Cardiac muscle cell (in vitro differentiated cells and primary cell): ENCODE measurements around the gene ALKBH2. TPM values are rescaled to one million over a fixed set of nuclear protein-coding genes. Genes with fewer than 3 reads are reported as not detected.

Experiments used
- DNase-seq, 2 donors: peaks; one replicate each; pipeline versions ENCODE4 v3.0.0 to v3.0.0-alpha.2; 2010 to 2017; ENCODE audit warnings: low read depth in 1 of 2, low spot score in 1 of 2
- H3K27ac ChIP-seq: fragments of 200-600 bp; sonication (generic); 2 replicates; pipeline ENCODE4 v1.5.1; 2016
- H3K27me3 ChIP-seq: fragments of 200-600 bp; sonication (generic); 2 replicates; pipeline ENCODE4 v1.6.0; 2016; ENCODE audit warnings: control low read depth
- H3K36me3 ChIP-seq: fragments of 200-600 bp; sonication (generic); 2 replicates; pipeline ENCODE4 v1.5.1; 2016; ENCODE audit warnings: control low read depth
- H3K4me1 ChIP-seq: fragments of 200-600 bp; sonication (generic); 2 replicates; pipeline ENCODE4 v1.8.1; 2017; ENCODE audit warnings: low read depth, mild to moderate bottlenecking, mixed run types
- H3K4me3 ChIP-seq: fragments of 200-600 bp; sonication (generic); 2 replicates; pipeline ENCODE4 v1.5.1; 2016; ENCODE audit warnings: mild to moderate bottlenecking
- H3K9me3 ChIP-seq: fragments of 200-600 bp; sonication (generic); 2 replicates; pipeline ENCODE4 v1.5.1; 2017; ENCODE audit warnings: low read depth, mild to moderate bottlenecking, control low read depth
- CTCF ChIP-seq: IDR thresholded peaks from 2 replicates; pipeline ENCODE4 v1.5.1; 2012; ENCODE audit warnings: low read depth, mild to moderate bottlenecking, low read length
- polyA plus RNA-seq: library from polyadenylated mRNA; unstranded; fragments of >200 nt; fragmentation: Nextera tagmentation; extraction: Ambion mirVana; gene quantifications from 2 replicates; pipeline ENCODE4 v1.2.1, GENCODE V29; 2016
- total RNA-seq: library from RNA; depleted of rRNA; stranded (reverse); fragments of >200 nt; gene quantifications from 2 replicates; pipeline ENCODE4 v1.2.3, GENCODE V29; 2016

ALKBH2 gene
- total and polyA plus RNA-seq, 2 experiments from 2014 or later = 32.7 to 46.6 TPM

GRCh38 chr12:109134186-109134917 is 41.1 kb upstream of the ALKBH2 start:
- Histone ChIP-seq H3K27me3 (no peaks in the 10 kb centered on the region), H3K4me1 (peaks cover 27% of the 10 kb centered on the region), H3K9me3 (no peaks in the 10 kb centered on the region), H3K36me3 (no peaks in the 10 kb centered on the region), H3K4me3 (no peak overlapping the region), H3K27ac (no peak overlapping the region)
- peak; percentile 75 for TF ChIP-seq CTCF
- DNase-seq = peak; percentile 36 to 84

DNA sequence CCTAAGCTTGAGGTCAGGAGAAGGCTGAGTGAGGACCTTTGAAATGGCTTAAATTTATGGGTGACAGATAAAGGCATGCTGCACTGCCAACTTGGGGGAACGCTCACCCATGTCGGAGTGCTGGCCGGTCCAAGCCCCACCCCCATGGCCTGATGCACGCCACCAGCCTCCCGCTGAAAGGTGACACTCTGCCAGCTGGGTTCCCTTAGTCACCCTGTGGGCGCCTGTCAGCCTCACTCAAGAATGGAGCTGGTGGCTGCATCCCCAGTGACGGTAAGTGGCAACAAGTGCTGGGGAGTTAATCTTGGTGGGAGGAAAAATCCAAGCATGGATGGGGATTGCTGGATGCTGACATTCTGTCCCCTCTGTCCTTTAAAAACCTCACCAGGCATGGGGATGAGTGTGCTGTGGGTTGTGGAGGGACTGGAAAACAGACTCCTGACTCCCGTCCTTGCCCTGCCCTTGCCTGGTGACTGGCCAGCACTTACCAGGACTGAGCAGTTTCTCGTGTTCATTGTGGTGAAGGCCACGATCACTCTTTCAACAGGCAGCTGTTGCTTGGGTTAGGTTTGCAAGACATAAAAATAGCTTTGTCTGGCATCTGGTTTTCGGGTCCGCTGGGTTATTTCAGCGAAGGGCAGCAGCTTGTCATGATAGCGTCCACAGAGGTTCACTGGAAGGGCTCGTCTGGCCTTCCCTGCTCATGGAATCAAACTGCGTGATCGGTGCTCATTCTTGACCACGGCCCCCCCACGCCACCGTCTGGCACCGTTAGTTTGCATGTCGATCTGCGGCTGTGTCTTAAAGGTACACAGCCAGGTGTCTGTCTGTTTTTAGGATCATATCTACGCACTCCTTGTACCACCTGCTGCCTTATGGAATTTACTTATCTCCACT is 38.1 kb upstream of the ALKBH2 start:
- TF ChIP-seq CTCF = no peak
- peaks cover 34% of the 10 kb centered on the region for H3K4me1 ChIP-seq
- no peaks in the 10 kb centered on the region for H3K9me3 ChIP-seq
- H3K27me3 ChIP-seq = no peaks in the 10 kb centered on the region
- H3K36me3 ChIP-seq = no peaks in the 10 kb centered on the region
- no peak overlapping the region for H3K4me3 ChIP-seq
- DNase-seq = peak in 1 of 2 donors; percentile 78
- H3K27ac ChIP-seq = peak overlapping the region; percentile 92

DNA sequence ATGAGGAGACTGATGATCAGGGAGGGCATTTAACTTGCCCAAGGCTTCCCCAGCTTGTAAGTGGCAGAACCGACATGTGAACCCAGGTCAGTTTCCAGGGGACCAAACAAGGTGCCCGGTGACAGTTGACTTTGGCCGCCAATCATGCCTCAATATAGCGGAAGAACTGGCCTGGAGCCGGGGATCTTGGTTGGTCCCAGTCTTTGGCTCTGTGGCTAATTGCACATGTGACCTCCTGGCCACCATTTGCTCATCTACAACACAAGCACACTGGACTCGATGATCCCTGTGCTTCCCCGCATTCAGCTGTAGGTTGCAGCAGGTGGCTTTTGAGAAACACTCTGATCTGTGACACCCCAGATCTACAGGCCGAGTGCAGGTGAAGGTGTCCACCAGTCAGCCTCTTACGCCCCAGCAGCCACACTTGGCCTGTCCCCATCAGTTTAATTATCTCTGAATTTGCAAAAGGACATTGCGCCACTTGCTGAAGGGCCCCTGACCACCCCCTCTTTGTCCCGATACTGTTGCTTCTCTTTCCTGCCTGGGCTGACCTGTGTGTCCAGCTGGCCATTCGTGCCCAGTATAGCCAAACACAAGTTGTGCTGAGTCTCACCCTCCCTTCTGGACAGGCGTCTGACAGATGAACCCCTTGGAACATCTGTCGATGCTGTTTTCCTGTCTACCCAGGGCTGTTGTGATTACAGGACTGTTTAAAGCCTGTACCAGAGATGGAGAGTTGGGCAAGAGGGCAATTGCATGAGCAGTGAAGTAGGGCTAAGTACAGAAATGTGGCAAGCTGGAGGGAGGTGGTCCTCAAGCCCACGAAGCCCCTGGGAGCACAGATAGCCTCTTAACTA is 37.3 kb upstream of the ALKBH2 start:
- no peak for TF ChIP-seq CTCF
- no peaks in the 10 kb centered on the region for H3K9me3 ChIP-seq
- H3K4me3 ChIP-seq = no peak overlapping the region
- no peak for DNase-seq
- no peaks in the 10 kb centered on the region for H3K36me3 ChIP-seq
- peaks cover 34% of the 10 kb centered on the region for H3K4me1 ChIP-seq
- no peaks in the 10 kb centered on the region for H3K27me3 ChIP-seq
- H3K27ac ChIP-seq = peak overlapping the region; percentile 92

DNA sequence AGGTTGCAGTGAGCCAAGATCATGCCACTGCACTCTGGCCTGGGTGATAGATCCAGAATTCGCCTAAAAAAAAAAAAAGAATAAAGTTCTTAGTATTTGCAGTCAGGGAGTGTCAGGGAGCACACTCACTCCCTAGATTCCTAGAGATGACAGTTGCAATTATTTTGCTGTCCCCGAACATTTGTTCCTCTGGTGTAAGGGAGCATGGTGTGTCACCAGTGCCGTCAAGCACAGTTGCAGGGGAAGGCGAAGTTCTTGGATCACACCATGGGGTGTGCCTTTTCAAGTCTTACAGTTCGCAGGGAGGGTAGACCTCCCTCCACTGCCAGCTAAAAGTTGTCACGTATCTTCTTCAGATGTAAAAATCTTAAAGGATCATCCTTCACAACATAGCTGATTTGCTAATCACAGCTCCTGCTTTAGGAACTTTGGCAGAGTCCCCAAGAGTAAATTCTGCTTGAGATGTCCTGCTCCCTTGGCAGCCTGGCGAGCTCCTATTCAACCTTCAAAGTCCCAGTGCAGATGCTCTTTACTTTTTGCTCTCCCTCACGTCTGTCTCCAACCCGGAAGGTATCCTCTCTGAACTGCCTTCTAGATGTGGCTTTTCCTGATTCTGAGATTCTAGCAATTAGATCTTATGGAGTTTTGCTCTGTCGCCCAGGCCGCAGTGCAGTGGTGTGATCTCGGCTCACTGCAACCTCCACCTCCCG is 34.4 kb upstream of the ALKBH2 start:
- TF ChIP-seq CTCF = no peak
- Histone ChIP-seq H3K4me3 (no peak overlapping the region), H3K36me3 (no peaks in the 10 kb centered on the region), H3K9me3 (no peaks in the 10 kb centered on the region), H3K4me1 (peaks cover 42% of the 10 kb centered on the region), H3K27me3 (no peaks in the 10 kb centered on the region), H3K27ac (no peak overlapping the region)
- no peak for DNase-seq

GRCh38 chr12:109126784-109127183 is 33.5 kb upstream of the ALKBH2 start:
- no peak overlapping the region for H3K4me3 ChIP-seq
- peak in 1 of 2 donors; percentile 85 for DNase-seq
- H3K27me3 ChIP-seq = no peaks in the 10 kb centered on the region
- TF ChIP-seq CTCF = no peak
- no peaks in the 10 kb centered on the region for H3K36me3 ChIP-seq
- H3K4me1 ChIP-seq = peaks cover 34% of the 10 kb centered on the region
- H3K27ac ChIP-seq = no peak overlapping the region
- H3K9me3 ChIP-seq = no peaks in the 10 kb centered on the region
